HG02970 (cell line): ENCODE data around the gene TTC24.
"Not testable (repeated sequence)": the region's sequence is repeated elsewhere in the genome, so short reads cannot be mapped to it uniquely, and the experiment has no call there.

ENCODE experiments used
- ATAC-seq: cut with Tn5 transposase; IDR thresholded peaks from one replicate; pipeline ENCODE4 v1.9.1; 2021; ENCODE audit warnings: mild to moderate bottlenecking, moderate library complexity, moderate number of reproducible peaks; ENCODE audit not compliant: unreplicated experiment, low FRiP score

The TTC24 gene

DNA sequence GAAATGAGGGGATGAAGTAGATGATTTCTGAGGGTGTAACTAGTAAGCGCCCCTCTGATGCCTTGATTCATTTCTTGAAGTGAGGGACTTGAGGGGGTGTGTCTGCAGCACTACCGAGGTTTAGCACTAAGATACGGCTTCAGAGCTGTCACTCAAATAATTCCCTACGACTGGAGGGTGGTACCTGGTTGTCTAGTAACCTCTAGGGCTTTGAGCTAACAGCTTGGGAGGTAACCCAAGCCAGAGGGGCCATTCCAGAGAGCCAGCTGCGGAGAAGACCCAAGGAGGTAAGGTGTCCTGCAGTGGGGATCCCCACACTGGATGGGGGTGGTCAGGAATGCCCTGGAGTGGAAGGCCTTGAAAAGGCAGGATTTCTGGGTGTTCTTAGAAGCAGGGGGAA, at the start of gene TTC24:
Gene TTC24 (plus strand): TSS at position 252 of the 400 bp plus-strand sequence. CDS start 1,642 bp downstream, outside the sequence.
- no peak for ATAC-seq

DNA sequence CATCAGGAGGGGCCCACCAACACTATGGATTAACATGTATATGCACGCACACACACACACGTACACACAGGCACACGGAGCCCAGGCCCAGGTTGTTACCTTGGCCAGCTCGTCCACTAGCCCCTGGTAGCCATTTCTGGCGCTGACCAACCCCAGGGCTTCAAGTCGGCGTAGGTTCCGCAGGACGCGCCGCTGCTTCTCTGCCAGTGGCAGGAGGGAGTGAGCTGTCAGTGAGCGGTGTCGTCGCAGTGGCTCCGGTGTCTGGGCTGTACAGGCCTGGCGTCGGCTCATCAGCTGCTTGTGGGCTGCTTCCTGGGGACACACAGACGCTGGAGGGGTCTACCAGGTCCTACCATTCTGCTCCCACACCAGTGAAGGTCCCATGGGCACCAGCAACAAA, 49.5 kb upstream of the TTC24 start:
- ATAC-seq, result no peak

DNA sequence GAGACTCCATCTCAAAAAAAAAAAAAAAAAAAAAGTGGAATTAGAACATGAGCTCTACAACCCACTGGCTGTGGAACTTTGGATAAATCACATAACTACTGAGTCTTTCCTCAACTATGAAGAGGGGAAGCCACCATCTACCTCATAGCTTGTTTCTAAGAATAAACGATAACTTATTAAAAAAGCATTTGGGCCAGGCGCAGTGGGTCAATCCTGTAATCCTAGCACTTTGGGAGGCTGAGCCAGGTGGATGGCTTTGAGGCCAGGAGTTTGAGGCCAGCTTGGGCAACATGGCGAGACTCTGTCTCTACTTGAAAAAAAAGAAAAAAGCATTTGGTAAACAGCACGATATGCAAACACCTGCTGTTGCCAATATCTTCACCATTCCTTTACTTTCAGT, 47.1 kb upstream of the TTC24 start:
- ATAC-seq, result no peak

DNA sequence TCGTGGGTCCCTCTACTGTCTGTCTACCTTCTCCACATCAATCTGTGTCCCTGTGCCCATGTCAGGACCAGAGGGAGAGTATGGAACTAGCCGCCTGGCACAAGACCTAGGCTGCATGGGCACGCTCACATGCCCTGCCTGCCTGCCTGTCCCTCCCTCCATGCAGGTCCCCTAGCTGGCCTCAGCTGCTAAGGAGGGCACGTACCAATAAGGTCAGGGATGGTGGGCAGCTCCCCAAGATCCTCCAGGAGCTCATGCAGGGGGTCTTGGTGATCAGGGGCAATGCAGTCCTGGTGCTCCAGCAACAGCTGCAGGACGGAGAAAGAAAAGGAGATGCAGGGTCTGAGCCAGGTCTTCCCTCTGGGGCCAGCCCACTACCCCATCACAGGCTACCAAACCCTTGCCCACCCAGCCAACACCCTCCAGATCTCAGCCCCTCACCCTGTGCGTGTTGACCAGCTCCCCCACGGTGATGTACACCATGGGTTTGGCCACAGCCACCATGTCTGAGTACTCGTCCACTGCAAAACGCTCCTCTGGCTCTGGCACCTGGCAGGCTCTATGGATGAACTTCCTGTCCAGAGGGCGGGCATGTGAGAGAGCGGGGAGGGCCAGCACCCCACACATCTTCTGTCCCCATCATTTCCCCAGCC, 45.8 kb upstream of the TTC24 start:
- no peak for ATAC-seq

DNA sequence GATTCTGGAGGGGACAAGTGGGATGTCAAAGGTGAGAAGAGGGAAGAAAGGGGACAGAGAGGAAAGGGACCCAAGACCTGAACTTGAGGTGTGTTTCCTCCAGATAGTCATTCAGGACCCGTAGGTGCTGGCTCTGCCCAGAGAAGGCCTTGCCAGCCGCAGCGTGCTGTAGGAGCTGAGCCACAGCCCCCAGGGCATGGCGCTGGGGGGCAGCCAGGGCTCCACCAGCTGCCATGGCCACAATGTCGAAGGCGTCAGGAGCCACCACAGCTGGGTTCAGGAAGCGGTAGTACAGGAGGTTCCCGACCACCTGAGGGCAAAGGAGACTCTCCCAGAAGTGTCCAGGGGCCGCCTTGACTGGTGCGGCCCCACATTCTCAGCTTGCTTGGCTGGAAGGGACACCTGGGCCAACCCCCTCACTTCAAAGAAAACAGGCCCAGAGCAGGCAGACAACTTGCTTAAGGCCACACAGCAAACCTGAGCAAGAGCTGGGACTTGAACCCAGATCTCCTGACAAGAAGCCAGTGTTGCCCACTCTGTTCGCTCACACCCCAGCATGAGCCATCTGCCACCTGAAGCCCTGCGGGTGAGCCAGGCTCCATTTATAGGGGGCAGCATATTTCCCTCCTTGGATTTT, 45.0 kb upstream of the TTC24 start:
- ATAC-seq, result no peak

DNA sequence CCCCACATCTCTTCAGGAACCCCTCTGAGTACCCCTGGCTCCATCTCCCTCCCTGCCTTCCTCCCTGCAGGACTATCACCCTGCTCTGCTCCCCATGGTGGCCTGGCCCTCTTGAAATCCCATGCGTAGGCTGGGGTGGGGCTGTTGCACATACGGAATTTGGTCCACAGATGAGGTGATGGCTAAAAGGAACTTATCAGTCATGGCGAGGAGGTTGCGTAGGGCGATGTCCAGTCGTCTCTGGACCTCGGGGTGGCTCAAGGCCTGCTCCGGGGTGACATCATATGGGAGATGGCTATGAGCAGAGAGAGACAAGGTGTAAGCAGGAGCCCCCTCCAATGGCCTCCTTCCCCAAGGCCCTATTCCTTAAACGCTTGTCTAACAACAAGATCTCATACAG, 42.5 kb upstream of the TTC24 start:
- ATAC-seq, result no peak

DNA sequence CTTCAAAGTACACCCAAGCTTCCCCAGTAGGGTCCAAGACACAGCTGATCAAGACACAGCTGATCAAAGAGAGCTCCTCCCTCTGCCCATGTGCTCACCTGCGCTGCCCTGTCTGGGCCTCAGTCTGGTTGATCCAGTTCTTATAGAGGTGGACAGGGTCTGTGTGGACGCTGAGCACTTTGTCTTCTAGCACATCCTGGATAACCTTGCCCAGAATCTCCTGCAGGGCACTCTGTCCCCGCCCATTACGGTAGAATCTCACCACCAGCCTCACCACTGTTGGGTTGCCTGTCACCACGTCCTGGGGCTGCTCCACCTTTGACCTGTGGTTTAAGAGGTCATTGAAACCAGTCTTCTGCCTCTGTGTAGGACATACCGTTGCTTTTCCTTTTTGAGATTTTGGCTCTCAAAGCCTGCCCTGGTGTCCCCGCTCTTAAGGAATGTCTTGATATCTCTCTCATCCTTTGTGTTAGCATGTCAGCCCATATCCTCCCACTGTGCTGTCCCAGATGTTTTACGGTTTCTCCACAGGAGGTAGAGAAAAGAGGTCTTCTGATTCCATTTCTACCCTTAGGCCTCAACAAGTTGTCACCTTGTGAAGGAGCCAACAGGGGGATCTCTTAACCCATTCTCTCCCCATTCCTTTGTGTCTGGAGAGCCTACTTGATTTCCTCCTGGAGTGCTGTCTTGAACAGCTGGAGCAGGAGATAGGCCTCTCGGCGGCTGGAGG, 40.6 kb upstream of the TTC24 start:
- no peak for ATAC-seq

DNA sequence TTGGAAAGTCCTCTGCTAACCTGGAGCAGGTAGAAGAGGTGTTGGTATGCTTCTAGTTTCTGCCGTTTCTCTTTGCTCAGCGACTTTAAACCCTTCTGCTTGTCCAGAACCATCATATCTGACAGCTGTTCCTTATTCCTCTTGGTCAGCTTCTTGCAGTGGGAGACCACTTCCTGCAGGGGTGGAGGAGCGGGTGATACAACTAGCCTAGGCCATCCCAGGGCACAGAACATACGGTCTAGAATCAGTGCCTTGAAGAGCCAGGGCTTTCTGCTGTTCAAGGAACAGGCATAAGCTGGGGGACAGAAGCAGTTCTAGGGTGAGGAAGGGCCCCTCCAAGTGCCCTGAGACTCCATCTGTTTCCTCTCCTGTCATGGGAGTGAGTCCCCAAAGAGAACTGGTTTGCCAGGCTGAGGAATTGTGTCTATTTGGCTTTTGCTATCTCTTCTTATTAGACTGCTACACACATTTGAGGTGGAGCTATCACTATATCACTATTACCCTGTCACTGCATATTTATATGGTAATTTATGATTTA, 39.6 kb upstream of the TTC24 start:
- ATAC-seq, result no peak

DNA sequence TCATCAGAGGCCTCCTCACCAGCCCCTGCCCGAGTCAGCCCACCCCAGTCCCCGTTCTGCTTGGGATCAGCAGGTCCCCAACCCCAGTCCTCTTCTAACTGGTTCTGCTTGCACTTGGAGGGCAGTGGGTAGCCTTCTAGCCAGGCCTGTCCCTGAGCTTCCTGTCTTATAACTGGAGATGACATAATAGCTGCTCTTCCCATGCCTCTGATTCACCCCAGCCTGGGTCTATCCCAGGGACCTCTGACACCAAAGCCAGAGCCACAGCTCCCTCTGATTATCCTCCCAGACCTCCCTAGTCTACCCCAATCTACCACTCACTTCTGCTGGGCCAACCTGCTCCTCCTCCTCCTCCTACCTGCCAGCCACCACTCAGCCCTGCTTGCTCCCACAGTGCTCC, 38.6 kb upstream of the TTC24 start:
- ATAC-seq, result no peak

DNA sequence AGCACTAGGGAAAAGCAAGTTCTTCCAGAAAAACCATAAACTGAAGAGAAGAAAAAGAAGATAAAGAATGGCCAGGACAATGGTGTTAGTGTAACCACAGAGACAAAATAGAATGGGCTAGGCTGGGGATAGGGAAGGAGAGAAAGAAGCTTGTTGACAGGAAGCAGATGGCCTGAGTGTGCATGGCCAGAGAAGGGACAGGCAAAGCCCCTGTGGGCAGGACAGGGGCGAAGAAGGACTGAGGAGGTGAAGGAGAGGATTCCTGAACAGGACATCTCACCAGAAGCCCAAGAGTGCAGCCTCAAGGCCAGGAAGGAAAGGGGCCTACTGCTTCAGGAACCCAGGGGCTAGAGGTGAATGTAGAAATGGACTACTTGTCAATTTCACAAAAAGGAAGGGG, 36.5 kb upstream of the TTC24 start:
- no peak for ATAC-seq

DNA sequence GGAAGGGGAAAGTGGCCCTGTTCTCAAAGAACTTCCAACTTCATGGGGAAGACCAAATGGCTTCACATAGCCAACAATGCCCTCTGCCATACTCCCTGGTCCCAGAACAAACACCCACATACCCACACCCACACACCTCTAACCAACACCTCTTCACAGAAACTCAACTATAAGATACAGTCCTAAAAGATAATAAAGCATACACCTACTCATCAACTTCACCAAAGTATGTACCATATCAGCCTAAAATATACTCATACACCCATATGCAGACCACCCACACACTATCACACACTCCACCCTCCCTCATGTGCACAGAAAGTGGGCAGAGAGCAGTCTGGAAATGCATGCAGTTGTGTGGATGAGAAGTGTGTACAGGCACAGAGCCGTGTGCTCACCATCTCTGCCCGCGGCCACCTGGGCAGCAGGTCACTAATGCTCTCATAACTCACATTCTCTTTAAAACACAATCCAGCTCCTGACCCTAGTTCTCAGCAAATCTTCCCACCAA, 34.9 kb upstream of the TTC24 start:
- no peak for ATAC-seq

DNA sequence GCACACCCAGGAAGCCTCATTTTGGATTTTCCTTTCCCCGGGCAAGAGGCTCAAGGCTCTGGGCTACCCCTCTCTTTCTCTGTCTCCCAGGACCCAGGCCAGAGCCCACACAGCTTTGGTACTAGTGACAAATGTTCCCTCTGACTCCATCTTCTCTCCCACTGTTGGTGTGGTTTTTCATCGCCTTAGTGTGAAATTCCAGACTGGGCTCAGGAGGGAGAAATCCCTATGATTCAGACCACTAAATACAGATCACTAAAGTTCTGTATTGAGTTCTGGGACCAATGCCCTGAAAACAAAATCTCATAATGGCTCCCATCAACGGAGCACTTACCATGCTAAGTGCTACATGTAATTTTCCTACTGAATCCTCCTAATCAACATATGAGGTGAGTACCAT, 33.3 kb upstream of the TTC24 start:
- ATAC-seq, result no peak

DNA sequence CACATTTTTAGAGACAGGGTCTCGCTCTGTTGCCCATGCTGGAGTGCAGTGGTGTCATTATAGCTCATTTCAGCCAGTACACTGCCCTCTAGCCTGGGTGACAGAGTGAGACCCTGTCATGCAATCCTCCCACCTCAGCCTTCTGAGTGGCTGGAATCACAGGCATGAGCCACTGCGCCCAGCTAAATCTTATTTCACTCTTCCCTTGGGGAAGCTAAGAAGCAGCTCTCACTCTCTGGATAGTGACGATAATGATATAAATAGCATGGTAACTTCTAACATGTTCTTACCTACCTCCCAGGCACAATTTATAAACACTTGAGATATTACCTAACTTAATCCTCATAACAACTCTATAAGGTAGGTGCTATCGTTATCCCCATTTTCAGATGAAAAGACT, 32.1 kb upstream of the TTC24 start:
- no peak for ATAC-seq

DNA sequence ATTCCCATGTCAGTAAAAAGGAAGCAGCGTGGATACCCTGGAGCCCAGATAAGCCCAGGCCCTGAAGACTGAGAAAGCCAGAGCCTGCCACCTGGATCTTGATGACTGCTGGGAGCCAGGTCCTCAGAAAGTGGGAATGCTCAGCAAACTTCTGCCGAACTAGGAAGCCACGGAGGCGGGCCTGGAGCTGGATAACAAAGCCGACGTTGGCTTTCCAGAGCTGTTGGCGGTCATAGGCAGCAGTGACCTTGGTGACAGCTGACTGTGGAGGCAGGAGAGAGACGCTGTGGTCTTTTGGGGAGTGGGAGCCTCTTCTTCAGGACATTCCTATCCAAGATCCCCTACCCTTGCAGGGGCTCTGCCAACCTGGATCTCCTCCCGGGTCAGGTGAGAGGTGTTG, 31.5 kb upstream of the TTC24 start:
- ATAC-seq, result no peak

DNA sequence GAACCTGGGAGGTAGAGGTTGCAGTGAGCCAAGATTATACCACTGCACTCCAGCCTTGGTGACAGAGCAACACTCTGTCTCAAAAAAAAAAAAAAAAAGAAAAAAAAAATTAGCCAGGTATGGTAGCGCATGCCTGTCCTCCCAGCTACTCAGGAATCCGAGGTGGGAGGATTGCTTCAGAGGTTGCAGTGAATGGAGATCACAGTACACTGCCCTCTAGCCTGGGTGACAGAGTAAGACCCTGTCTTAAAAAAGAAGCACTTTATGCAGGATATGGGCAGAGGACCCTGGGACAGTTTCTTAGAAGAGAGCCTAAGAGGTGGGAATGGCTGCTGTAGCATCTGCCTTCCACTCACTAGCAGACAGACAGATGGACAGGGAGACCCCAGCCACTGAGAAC, 30.1 kb upstream of the TTC24 start:
- no peak for ATAC-seq

DNA sequence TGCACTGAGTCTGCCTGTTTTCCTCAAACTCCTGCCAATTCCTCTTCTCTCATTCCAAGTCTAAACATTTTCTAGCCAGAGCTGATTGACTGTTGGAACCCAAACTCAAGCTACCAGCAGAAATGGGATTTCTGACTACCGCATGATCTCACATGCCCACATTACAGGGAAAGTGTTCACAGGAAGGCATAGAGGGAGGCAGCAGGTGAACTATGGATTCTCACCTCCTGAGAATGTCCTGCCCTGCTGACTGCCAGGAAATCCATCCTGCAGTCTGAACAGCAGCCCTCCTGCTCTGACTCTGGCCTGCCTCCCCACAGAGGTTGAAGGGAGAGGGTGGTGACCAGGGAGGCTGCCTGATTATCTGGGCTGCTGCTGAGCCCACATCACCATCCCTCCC, 29.7 kb upstream of the TTC24 start:
- no peak for ATAC-seq

DNA sequence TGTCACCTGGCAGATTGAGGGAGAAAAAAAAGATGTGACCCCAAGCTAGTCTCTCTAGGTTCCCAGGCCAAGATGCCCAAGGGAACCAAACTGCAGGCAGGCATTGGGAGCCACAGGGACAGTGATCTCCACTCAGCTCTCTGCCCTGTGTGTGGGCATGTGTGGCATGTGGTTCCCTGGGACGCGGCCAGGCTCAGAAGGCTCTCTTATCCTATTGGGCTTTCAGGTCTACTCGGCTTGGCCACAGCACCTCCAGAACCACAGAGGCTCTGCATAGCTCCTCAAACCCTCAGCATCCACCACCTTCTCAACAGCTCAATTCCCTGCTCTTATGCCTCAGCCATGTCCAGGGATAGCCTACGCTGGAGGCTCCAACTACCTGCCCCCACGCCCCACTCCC, 29.2 kb upstream of the TTC24 start:
- ATAC-seq, result no peak

DNA sequence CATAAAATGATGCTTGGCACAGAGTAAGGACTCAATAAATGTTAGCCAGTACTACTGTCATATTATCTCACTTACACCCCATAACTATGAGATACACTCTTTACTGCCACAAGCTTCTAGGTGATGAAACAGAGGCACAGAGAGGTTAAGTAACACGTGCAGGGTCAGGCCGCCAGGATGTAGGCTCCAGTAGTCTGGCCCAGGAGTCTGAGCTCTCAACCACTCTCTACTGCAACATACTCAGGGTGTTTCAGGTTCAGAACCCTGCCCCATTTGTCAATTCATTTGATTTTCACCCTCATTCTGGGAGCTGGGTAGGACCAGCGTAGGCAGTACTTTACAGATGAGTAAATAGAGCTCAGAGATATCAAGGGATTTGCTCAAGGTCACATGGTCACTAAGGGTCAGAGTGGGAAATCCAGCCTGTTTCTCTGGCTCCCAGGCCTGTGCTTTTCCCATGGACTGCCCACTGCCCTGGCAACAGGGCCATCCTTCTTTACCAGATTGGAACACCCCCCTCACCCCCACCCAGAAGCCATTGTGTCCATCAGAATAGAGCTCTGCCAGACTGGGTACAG, 28.4 kb upstream of the TTC24 start:
- ATAC-seq, result no peak

DNA sequence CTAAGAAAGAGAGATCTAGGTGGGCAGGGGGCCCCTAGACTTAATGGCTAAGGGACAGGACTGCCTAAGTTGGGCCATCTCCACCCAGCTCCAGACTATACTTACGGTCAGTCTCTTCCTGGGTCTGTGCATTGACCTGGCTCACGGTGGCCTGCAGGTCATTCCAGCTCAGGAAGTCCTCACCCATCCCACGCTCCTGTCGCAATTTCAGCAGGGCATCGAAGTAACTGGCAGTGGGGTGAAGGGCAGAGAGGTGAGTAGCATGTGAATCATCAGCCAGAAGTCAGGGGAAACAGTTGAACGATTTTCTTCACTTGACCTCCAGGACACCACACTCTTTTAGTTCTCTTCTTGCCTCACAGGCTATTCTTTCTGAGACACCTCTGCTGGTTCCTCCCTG, 27.7 kb upstream of the TTC24 start:
- ATAC-seq, result no peak

DNA sequence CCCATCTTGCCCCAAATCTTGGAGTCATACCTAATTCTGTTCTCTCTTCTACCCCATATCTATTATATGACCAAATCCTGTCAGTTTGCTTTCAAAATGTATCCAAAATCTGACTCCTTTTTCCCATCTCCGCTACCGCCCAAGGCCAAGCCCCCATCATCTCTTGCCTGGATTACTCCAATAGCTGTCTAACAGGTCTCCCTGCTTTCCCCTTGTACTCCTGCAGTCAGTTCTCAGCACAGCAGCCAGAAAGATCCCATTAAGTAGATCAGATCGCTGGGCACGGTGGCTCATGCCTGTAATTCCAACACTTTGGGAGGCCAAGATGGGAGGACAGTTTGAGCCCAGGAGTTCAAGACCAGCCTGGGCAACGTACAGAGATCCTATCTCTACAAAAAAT, 27.0 kb upstream of the TTC24 start:
- ATAC-seq, result no peak

DNA sequence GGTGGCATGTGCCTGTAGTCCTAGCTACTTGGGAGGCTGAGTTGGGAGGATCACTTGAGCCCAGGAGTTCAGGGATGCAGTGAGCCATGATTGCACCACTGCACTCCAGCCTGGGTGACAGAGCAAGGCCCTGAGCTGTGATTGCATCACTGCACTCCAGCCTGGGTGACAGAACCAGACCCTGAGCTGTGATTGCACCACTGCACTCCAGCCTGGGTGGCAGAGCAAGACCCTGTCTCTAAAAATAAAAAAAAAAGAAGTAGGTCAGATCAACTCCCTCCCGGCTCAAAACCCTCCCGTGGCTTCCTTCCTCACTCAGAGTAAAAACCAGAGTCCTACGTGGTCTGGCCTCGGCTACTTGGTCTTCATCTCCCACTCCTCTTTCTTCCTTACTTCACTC, 26.6 kb upstream of the TTC24 start:
- ATAC-seq, result not testable (repeated sequence)
